ENCODE data around the gene ZNF77. TPM values are rescaled to one million over a fixed set of nuclear protein-coding genes. Genes with fewer than 3 reads are reported as not detected.

ZNF77 gene
- total and polyA plus RNA-seq, 12 donors, result 1.0 to 2.9 (median 2.3) TPM

Other genes starting within 250 kb of the ZNF77 start
- gene GNG7, start 242.3 kb downstream of the ZNF77 start, total RNA-seq, result 10 to 100 TPM; 27.9 to 56.9 (median 39.7) TPM
- gene GNG7, start 242.3 kb downstream of the ZNF77 start, polyA plus RNA-seq, result 10 to 100 TPM in 1 of 2 donors, 1 to 10 TPM in 1; 8.4 to 14.9 TPM
- 100 to 1,000 TPM; 104 to 381 (median 184) TPM for gene DIRAS1, start 223.6 kb downstream of the ZNF77 start, total RNA-seq
- gene DIRAS1, start 223.6 kb downstream of the ZNF77 start, polyA plus RNA-seq, result 100 to 1,000 TPM in 1 of 2 donors, 10 to 100 TPM in 1; 63.7 to 107 TPM
- gene SLC39A3, start 205.0 kb downstream of the ZNF77 start, total RNA-seq, result 10 to 100 TPM; 16.5 to 27.7 (median 21.6) TPM
- 10 to 100 TPM; 26.1 to 66.8 TPM for gene SLC39A3, start 205.0 kb downstream of the ZNF77 start, polyA plus RNA-seq
- 10 to 100 TPM; 52.6 to 84.9 (median 64.6) TPM for gene SGTA, start 161.7 kb downstream of the ZNF77 start, total RNA-seq
- gene SGTA, start 161.7 kb downstream of the ZNF77 start, polyA plus RNA-seq, result 100 to 1,000 TPM in 1 of 2 donors, 10 to 100 TPM in 1; 90.2 to 102 TPM
- gene THOP1, start 159.5 kb downstream of the ZNF77 start, total RNA-seq, result 10 to 100 TPM; 37.5 to 72.5 (median 41.2) TPM
- 10 to 100 TPM; 84.1 to 85.3 TPM for gene THOP1, start 159.5 kb downstream of the ZNF77 start, polyA plus RNA-seq
- gene ZNF554, start 125.1 kb downstream of the ZNF77 start, total RNA-seq, result 1 to 10 TPM; 3.1 to 5.6 (median 4.7) TPM
- gene ZNF554, start 125.1 kb downstream of the ZNF77 start, polyA plus RNA-seq, result 1 to 10 TPM in 1 of 2 donors, under 1 TPM in 1; 0.94 to 6.7 TPM
- 10 to 100 TPM in 2 of 10 donors, 1 to 10 TPM in 8; 4.9 to 11.3 (median 8.5) TPM for gene ZNF555, start 103.5 kb downstream of the ZNF77 start, total RNA-seq
- gene ZNF555, start 103.5 kb downstream of the ZNF77 start, polyA plus RNA-seq, result 1 to 10 TPM; 2.6 to 2.9 TPM
- gene ZNF556, start 77.6 kb downstream of the ZNF77 start, total RNA-seq, result under 1 TPM in 2 of 10 donors, not detected in 8; 0.03 to 0.04 TPM
- gene ZNF556, start 77.6 kb downstream of the ZNF77 start, polyA plus RNA-seq, result under 1 TPM in 1 of 2 donors, not detected in 1; 0.01 TPM
- gene ZNF57, start 44.0 kb downstream of the ZNF77 start, total RNA-seq, result 1 to 10 TPM; 1.0 to 5.5 (median 3.0) TPM
- gene ZNF57, start 44.0 kb downstream of the ZNF77 start, polyA plus RNA-seq, result 1 to 10 TPM; 2.8 to 3.2 TPM
- 1 to 10 TPM in 2 of 10 donors, under 1 TPM in 5, not detected in 3; 0.34 to 2.8 (median 0.45) TPM for gene TLE6, start 32.6 kb upstream of the ZNF77 start, total RNA-seq
- 1 to 10 TPM; 1.2 to 3.5 TPM for gene TLE6, start 32.6 kb upstream of the ZNF77 start, polyA plus RNA-seq
- gene TLE2, start 84.3 kb upstream of the ZNF77 start, total RNA-seq, result 10 to 100 TPM; 28.2 to 64.5 (median 39.9) TPM
- 10 to 100 TPM; 35.9 to 54.6 TPM for gene TLE2, start 84.3 kb upstream of the ZNF77 start, polyA plus RNA-seq
- gene TLE5, start 117.5 kb upstream of the ZNF77 start, total RNA-seq, result 100 to 1,000 TPM; 653 to 857 (median 758) TPM
- 1,000 to 10,000 TPM in 1 of 2 donors, 100 to 1,000 TPM in 1; 679 to 1,254 TPM for gene TLE5, start 117.5 kb upstream of the ZNF77 start, polyA plus RNA-seq
- 10 to 100 TPM; 57.4 to 83.2 (median 68.8) TPM for gene GNA11, start 149.4 kb upstream of the ZNF77 start, total RNA-seq
- 10 to 100 TPM; 28.2 to 40.7 TPM for gene GNA11, start 149.4 kb upstream of the ZNF77 start, polyA plus RNA-seq
- gene GNA15, start 191.1 kb upstream of the ZNF77 start, total RNA-seq, result 1 to 10 TPM in 5 of 10 donors, under 1 TPM in 5; 0.42 to 8.9 (median 0.99) TPM
- 1 to 10 TPM; 1.0 to 1.4 TPM for gene GNA15, start 191.1 kb upstream of the ZNF77 start, polyA plus RNA-seq
- 1 to 10 TPM in 1 of 10 donors, under 1 TPM in 9; 0.24 to 3.3 (median 0.59) TPM for gene S1PR4, start 233.8 kb upstream of the ZNF77 start, total RNA-seq
- gene S1PR4, start 233.8 kb upstream of the ZNF77 start, polyA plus RNA-seq, result 1 to 10 TPM; 1.5 to 1.9 TPM
- 10 to 100 TPM; 17.1 to 36.3 (median 24.6) TPM for gene NCLN, start 241.0 kb upstream of the ZNF77 start, total RNA-seq
- 10 to 100 TPM; 31.4 to 43.6 TPM for gene NCLN, start 241.0 kb upstream of the ZNF77 start, polyA plus RNA-seq

Data from heart right ventricle (tissue), 12 donors.